ENCODE data around the gene MORN5.

MORN5 gene

DNA sequence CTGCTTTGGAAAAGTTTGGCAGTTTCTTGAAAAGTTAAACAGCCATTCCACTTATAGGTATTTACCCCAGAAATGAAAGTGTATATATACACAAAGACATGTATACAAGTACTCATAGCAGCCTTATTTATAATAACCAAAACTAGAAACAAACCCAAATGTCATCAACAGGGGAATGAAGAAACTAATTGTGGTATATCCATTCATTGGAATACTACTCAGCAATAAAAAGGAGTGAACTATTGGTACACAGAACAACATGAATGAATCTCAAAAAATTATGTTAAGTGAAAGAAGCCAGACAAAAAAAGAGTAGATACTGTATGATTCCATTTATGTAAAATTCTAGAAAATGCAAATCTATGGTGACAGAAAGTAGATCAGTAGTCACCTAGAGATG, 2.7 kb downstream of the MORN5 start:
- TF ChIP-seq REST (IDR thresholded peaks at IDR 0.05; ENCODE audit: low read depth) (no peak), CEBPB (IDR thresholded peaks at IDR 0.05) (no peak), TCF12 (IDR thresholded peaks at IDR 0.05; ENCODE audit: low read depth) (no peak), EP300 (IDR thresholded peaks at IDR 0.05; ENCODE audit: borderline replicate concordance) (no peak), EGR1 (IDR thresholded peaks at IDR 0.05) (no peak), MAX (IDR thresholded peaks at IDR 0.05) (no peak), TAF1 (IDR thresholded peaks at IDR 0.05; ENCODE audit: low read depth) (no peak), TEAD4 (IDR thresholded peaks at IDR 0.05) (no peak), USF1 (IDR thresholded peaks at IDR 0.05) (no peak), NFIC (IDR thresholded peaks at IDR 0.05) (no peak), YY1 (IDR thresholded peaks at IDR 0.05; ENCODE audit: low read depth) (no peak)

DNA sequence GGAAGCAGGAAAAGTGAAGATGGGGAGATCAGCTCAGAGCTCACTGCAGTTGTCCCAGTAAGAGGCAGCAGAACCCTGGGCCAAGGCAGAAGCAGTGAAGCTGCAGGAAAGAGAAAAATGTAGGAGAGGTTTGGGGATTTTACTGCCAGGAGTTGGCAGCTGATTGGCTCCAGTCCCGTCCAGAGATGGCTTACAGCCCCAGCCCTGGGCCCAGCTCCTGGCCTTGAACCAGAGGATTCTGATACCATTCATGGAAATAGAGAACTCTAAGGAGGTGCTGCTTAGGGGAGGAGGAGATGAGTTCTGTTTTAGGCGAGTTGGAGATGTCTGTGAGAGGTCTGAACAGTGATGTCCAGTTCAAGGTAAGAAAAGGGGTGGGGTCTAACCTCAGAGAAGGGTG, 4.6 kb downstream of the MORN5 start:
- TF ChIP-seq CREB1 (IDR thresholded peaks at IDR 0.05; ENCODE audit: low read depth), result no peak
- no peak for TF ChIP-seq TAF1 (IDR thresholded peaks at IDR 0.05; ENCODE audit: low read depth)
- no peak for TF ChIP-seq REST (IDR thresholded peaks at IDR 0.05; ENCODE audit: low read depth)
- TF ChIP-seq TCF12 (IDR thresholded peaks at IDR 0.05; ENCODE audit: low read depth), result no peak
- TF ChIP-seq NFIC (IDR thresholded peaks at IDR 0.05), result no peak
- TF ChIP-seq YY1 (IDR thresholded peaks at IDR 0.05; ENCODE audit: low read depth), result no peak
- no peak for TF ChIP-seq USF1 (IDR thresholded peaks at IDR 0.05)
- no peak for TF ChIP-seq ZBTB7A (IDR thresholded peaks at IDR 0.05; ENCODE audit: low read depth)
- no peak for TF ChIP-seq MAX (IDR thresholded peaks at IDR 0.05)
- no peak for TF ChIP-seq CEBPB (IDR thresholded peaks at IDR 0.05)
- TF ChIP-seq TEAD4 (IDR thresholded peaks at IDR 0.05), result no peak
- no peak for TF ChIP-seq EP300 (IDR thresholded peaks at IDR 0.05; ENCODE audit: borderline replicate concordance)
- TF ChIP-seq EGR1 (IDR thresholded peaks at IDR 0.05), result no peak
- no peak for TF ChIP-seq FOXM1 (IDR thresholded peaks at IDR 0.05; ENCODE audit: borderline replicate concordance, low read depth)
- no peak for TF ChIP-seq RAD21 (IDR thresholded peaks at IDR 0.05; ENCODE audit: low read depth)

DNA sequence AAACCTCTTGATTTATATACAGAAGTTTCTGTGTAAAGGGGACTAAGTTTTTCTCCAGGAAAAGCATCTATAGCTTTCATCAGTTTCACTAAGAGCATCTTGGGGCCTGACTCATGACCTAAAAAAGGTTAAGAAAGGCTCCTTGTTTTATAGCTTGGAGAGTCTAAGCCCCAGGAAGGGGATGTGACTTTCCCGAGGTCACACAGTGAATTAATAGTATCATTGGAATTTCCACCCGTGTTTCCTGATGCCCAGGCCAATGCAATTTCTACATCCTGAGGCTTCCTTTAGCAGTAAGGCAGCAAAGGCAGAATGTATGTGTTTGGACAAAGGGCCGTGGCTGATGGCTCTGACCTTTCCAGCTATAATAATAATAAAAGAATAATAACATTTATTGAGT, 8.6 kb downstream of the MORN5 start:
- TF ChIP-seq REST (IDR thresholded peaks at IDR 0.05; ENCODE audit: low read depth) (no peak), TEAD4 (IDR thresholded peaks at IDR 0.05) (no peak), RAD21 (IDR thresholded peaks at IDR 0.05; ENCODE audit: low read depth) (no peak), CEBPB (IDR thresholded peaks at IDR 0.05) (no peak), EP300 (IDR thresholded peaks at IDR 0.05; ENCODE audit: borderline replicate concordance) (no peak), ZBTB7A (IDR thresholded peaks at IDR 0.05; ENCODE audit: low read depth) (no peak), YY1 (IDR thresholded peaks at IDR 0.05; ENCODE audit: low read depth) (no peak), FOXM1 (IDR thresholded peaks at IDR 0.05; ENCODE audit: borderline replicate concordance, low read depth) (no peak), EGR1 (IDR thresholded peaks at IDR 0.05) (no peak), TCF12 (IDR thresholded peaks at IDR 0.05; ENCODE audit: low read depth) (no peak), CREB1 (IDR thresholded peaks at IDR 0.05; ENCODE audit: low read depth) (no peak), MAX (IDR thresholded peaks at IDR 0.05) (no peak), NFIC (IDR thresholded peaks at IDR 0.05) (no peak), TAF1 (IDR thresholded peaks at IDR 0.05; ENCODE audit: low read depth) (no peak), USF1 (IDR thresholded peaks at IDR 0.05) (no peak)

DNA sequence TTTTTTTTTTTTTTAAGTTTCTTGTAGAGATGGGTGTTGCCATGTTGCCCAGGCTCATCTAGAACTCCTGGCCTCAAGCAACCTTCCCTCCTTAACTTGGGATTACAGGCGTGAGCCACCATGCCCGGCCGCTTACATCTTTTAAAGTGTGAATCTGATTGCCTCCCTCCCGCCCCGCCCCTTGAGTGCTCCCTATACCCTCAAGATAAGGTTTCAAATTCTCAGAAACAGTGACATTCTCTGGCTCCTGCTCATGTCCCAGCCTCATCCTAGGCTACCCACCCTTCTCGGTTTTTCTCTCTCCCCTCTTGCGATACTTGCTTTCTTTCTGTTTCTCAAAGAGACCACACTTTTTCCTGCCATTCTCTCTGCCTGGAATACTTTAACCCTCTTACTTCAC, 12.4 kb downstream of the MORN5 start:
- TF ChIP-seq CEBPB (IDR thresholded peaks at IDR 0.05), result no peak
- TF ChIP-seq REST (IDR thresholded peaks at IDR 0.05; ENCODE audit: low read depth), result no peak
- no peak for TF ChIP-seq ZBTB7A (IDR thresholded peaks at IDR 0.05; ENCODE audit: low read depth)
- TF ChIP-seq CREB1 (IDR thresholded peaks at IDR 0.05; ENCODE audit: low read depth), result no peak
- TF ChIP-seq TAF1 (IDR thresholded peaks at IDR 0.05; ENCODE audit: low read depth), result no peak
- no peak for TF ChIP-seq EGR1 (IDR thresholded peaks at IDR 0.05)
- TF ChIP-seq YY1 (IDR thresholded peaks at IDR 0.05; ENCODE audit: low read depth), result no peak
- TF ChIP-seq TCF12 (IDR thresholded peaks at IDR 0.05; ENCODE audit: low read depth), result no peak
- TF ChIP-seq FOXM1 (IDR thresholded peaks at IDR 0.05; ENCODE audit: borderline replicate concordance, low read depth), result no peak
- no peak for TF ChIP-seq RAD21 (IDR thresholded peaks at IDR 0.05; ENCODE audit: low read depth)
- no peak for TF ChIP-seq NFIC (IDR thresholded peaks at IDR 0.05)
- no peak for TF ChIP-seq TEAD4 (IDR thresholded peaks at IDR 0.05)
- TF ChIP-seq USF1 (IDR thresholded peaks at IDR 0.05), result no peak
- TF ChIP-seq MAX (IDR thresholded peaks at IDR 0.05), result no peak
- no peak for TF ChIP-seq EP300 (IDR thresholded peaks at IDR 0.05; ENCODE audit: borderline replicate concordance)
